ENCODE measurements around the gene OIP5. TPM values are rescaled to one million over a fixed set of nuclear protein-coding genes. Genes with fewer than 3 reads are reported as not detected.
"Not testable (repeated sequence)": the region's sequence is repeated elsewhere in the genome, so short reads cannot be mapped to it uniquely, and the experiment has no call there.

OIP5 gene
- total and polyA plus RNA-seq, 8 donors = 1.6 to 12.2 (median 6.4) TPM

- peaks cover 0 to 81% of the 10 kb centered on the region in 2 donors for H3K36me3 ChIP-seq
- intact Hi-C loops (cut with DNase I) = no loop called here
- H3K27me3 ChIP-seq = no peaks in the 10 kb centered on the region
- no peaks in the 10 kb centered on the region for H3K4me1 ChIP-seq
- TF ChIP-seq CTCF (IDR thresholded peaks at IDR 0.05) = no peak
- DNase-seq (no peak), ATAC-seq (no peak)
- H3K4me3 ChIP-seq = no peak overlapping the region
- no peak overlapping the region for H3K27ac ChIP-seq
- H3K9me3 ChIP-seq = no peaks in the 10 kb centered on the region
Measured at GRCh38 chr15:41276831-41277230, 55.6 kb downstream of the OIP5 start.

- Histone ChIP-seq H3K4me3 (no peak overlapping the region), H3K27me3 (no peaks in the 10 kb centered on the region), H3K27ac (no peak overlapping the region), H3K36me3 (peaks cover 0 to 80% of the 10 kb centered on the region in 2 donors), H3K9me3 (no peaks in the 10 kb centered on the region), H3K4me1 (no peaks in the 10 kb centered on the region)
- ATAC-seq = no peak
- intact Hi-C loops (cut with DNase I) = no loop called here
- DNase-seq = no peak
- no peak for TF ChIP-seq CTCF (IDR thresholded peaks at IDR 0.05)
Measured at GRCh38 chr15:41269887-41270286, 62.5 kb downstream of the OIP5 start.

GRCh38 chr15:41263891-41264351 lies 68.5 kb downstream of the OIP5 start:
- Histone ChIP-seq H3K4me1 (peaks cover 0 to 28% of the 10 kb centered on the region in 2 donors), H3K27ac (peak overlapping the region in 1 of 2 donors; percentile 14), H3K9me3 (no peaks in the 10 kb centered on the region), H3K36me3 (peaks cover 3 to 65% of the 10 kb centered on the region in 2 donors), H3K27me3 (no peaks in the 10 kb centered on the region), H3K4me3 (no peak overlapping the region)
- no peak for TF ChIP-seq CTCF (IDR thresholded peaks at IDR 0.05)
- intact Hi-C loops (cut with DNase I) = no loop called here
- DNase-seq (no peak), ATAC-seq (peak; percentile 71)

- Histone ChIP-seq H3K4me1 (peaks cover 0 to 35% of the 10 kb centered on the region in 2 donors), H3K4me3 (no peak overlapping the region), H3K27ac (peak overlapping the region in 1 of 2 donors; percentile 41), H3K36me3 (peaks cover 3 to 71% of the 10 kb centered on the region in 2 donors), H3K9me3 (no peaks in the 10 kb centered on the region), H3K27me3 (no peaks in the 10 kb centered on the region)
- ATAC-seq (no peak), DNase-seq (no peak)
- no peak for TF ChIP-seq CTCF (IDR thresholded peaks at IDR 0.05)
- intact Hi-C loops (cut with DNase I) = no loop called here
Measured at GRCh38 chr15:41262571-41262970, 69.8 kb downstream of the OIP5 start.

GRCh38 chr15:41260924-41261323 lies 71.5 kb downstream of the OIP5 start:
- intact Hi-C loops (cut with DNase I); H3K9me3 ChIP-seq; H3K27ac ChIP-seq; ATAC-seq; H3K4me3 ChIP-seq; H3K27me3 ChIP-seq; DNase-seq: not testable (repeated sequence)
- H3K4me1 ChIP-seq = peaks cover 0 to 44% of the 10 kb centered on the region in 2 donors
- peaks cover 3 to 61% of the 10 kb centered on the region in 2 donors for H3K36me3 ChIP-seq
